Activated CD4-positive, alpha-beta T cell treated with anti-CD3 and anti-CD28 coated beads for 1 hour (primary cell): ENCODE results near the gene NAAA.
"Not testable (repeated sequence)": the region's sequence is repeated elsewhere in the genome, so short reads cannot be mapped to it uniquely, and the experiment has no call there.

Experiments
- DNase-seq: peaks from one replicate; pipeline ENCODE4 v3.0.0-alpha.2; 2020

Gene NAAA

DNA sequence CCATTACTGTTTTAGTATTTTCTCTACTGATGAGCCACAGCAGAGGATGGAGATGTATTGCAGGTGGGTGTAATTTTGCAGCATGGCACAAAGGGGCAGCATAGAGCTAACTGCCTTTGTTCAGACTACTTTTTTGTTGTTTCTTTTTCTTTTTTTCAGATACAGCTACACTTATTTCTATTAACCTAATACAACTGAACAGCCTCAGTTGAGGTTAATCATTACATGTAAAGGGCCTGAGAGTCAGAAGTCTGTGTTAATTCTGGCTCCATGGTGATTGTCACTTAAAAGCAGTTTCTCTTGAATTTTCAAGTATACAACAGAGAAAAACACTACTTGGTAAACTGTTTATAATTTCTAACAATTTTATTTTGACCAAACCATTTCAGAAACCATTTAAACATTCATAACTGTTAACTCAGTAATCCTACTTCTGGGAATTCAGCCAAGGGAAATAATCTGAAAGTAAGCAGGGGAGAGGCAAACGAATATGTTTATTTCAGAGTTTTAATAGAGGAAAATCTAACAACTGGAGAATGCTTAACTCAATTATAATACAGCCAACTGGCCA lies 24.6 kb downstream of the NAAA start:
- DNase-seq: no peak

DNA sequence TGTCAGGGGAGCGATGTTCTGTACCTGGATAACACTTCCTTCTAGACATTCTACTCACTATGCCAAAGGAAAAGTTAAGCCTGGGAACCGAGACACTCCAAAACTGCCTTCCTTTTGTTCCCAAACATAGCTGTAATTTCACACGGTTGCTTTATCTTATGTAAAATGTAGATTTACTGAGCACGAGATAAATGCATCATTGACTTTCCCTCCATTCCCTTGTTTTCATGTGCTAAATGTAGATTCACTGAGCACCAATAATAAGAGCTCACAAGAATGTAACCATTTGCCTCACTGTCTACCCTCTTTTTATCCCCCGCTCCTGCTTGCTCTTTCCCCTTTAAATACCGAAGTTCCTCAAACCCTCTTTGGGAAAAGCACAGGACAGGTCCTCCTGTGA lies 27.8 kb downstream of the NAAA start:
- no peak for DNase-seq

DNA sequence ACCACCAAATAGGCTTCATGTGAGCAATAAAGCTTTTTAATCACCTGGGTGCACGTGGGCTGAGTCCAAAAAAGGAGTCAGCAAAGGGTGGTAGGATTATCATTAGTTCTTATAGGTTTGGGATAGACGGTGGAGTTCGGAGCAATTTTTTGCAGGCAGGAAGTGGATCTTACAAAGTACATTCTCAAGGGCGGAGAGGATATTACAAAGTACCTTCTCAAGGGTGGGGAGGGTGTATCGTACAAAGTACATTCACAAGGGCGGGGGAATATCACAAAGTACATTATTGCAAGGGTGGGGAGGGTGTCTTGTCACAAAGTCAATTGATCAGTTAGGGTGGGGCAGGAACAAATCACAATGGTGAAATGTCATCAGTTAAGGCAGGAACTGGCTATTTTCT lies 30.0 kb downstream of the NAAA start:
- not testable (repeated sequence) for DNase-seq

DNA sequence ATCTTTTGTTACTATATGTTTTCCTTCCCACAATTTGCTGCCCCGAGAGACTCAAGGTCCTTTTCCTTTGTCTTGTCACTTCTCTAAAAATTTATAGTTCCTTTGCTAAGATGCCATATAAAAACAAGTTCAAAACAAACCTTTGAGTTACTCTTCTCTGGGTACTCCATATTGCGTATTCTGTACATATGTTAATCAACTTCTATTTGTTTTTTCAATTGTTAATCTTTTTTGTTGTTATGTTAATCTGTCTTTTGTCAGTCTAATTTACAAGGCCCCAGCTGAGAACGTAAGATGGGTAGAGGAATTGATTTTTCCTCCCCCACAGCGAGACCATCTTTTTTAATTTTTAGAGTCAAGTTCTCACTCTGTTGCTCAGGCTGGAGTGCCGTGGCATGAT lies 31.4 kb downstream of the NAAA start:
- no peak for DNase-seq

DNA sequence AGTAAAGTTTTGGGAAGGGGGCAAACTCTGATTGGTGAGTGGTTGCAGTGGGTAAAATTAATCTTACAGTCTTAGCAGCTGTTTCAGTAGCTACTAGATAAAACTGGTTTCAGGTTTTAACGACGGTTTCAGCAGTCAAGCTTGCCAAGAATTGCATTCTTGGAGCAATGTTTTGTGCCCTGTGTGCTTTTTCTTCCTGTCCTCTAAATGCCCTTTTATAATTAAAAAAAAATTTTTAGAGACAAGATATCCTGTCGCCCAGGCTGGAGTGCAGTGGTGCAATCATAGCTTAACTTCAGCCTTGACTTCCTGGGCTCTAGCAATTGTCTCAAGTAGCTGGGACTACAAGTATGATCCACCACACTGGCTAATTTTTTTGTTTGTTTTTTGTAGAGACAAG lies 32.3 kb downstream of the NAAA start:
- no peak for DNase-seq

DNA sequence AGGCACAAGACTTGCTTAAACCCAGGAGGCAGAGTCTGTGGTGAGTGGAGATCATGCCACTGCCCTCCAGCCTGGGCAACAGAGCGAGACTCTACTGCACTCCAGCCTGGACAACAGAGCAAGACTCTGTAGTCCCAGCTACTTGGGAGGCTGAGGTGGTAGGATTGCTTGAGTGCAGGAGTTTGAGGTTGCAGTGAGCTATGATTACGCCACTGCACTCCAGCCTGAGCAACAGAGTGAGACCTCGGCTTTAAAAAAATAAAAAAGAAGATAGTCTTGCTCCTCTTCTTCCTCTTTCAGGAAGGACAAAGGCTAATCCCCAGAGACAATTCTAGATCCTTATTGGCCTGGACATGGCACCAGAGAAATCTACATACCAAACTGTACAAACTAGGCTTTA lies 32.8 kb downstream of the NAAA start:
- no peak for DNase-seq

DNA sequence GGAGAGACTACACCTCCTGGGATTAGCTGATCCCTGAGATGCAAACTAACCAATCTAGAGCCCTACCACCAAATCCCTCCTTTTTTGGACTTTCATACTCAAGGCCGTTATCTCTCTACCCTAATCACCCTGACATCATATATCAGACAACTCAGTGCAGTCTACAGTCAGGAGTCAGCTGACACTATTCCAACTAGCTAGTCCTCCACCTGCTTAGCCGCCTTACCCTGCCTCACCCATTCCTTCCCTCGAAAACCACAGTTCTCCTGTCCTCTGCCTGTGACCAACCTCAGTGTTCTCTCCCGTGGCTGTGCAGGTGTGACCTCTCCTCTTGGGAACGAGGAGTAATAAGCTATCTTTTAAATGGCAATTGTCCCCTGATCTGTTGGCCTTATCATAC lies 36.7 kb downstream of the NAAA start:
- DNase-seq: no peak

DNA sequence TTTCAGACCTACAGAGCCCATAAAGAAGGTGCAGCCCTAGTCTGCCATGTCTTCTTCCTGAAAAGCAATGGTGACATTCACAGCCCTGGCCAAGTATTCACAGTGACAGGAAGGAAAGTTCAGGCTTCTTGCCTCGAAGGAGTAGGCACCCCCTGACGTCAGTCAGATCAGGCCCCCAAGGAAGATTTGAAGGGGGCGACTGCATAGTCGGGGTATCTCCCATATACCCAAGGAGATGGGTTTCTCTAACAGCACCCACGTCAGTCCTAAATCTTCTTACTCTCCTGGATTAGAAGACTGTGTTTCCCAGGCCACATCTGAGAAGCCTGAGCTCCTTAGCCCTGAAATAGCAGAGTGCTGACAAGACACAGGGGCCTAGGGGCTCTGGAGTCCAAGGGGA lies 38.5 kb downstream of the NAAA start, which contains the start of gene PPEF2:
PPEF2 (minus strand) TSS at position 101 of the 400 bp plus-strand sequence. CDS start 6,127 bp downstream, outside the sequence.
- no peak for DNase-seq

DNA sequence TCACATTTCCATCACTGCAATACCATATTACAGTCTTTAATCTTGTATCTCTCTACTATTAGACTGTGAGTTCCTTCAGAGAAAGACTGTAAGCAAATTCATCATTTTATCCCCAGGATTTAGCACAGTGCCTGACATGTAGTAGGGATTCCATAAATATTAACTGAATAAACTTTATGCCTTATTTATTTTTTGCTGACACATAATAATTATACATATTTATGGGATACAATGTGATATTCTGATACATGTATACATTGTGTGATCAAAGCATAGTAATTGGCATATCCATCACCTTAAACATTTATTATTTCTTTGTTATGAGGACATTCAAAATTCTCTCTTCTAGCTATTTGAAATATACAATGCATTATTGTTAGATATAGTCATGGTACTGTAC lies 42.3 kb downstream of the NAAA start:
- no peak for DNase-seq

DNA sequence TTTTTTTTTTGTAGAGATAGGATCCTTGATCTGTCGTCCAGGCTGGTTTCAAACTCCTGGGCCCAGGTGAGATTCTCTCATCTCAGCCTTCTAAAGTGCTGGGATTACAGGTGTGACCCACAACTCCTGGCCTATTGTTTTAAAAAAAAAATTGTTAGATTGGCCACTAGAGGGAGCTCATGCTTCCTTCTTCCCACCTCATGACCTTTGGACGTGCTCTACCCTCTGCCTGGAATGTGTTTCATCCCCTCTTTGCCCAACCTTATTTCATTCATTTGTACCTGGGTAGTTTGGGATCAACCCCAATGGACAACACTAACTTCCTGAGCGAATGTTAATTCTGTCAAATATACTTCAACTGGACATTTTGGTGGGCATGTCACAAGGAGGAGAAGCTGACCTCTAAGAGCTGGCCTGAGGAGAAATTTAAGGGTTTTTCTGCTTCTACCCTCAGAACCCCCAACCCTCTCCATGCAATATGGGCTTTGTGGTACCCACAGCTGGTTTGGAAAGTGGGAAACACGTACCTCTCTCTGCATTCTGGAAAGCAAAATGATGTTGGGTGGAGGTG lies 45.0 kb downstream of the NAAA start:
- no peak for DNase-seq

DNA sequence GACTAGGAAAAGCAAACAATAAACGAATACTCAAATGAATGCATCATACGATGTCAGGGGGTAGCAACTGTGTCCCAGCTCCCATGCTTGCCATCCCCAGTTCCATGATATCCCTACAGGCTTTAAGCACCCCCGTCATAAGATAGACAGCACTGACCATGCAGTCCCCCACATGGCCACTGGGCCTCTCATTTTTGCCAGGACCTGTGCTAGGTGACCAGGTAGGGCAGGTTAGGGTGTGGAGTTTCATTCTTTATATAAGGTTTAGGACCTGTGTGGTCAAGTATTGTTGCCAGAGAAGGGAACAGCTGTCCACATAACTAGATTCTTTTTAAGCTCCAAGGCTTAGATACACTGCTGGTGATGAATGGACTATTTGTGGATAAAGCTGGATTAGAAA lies 48.3 kb downstream of the NAAA start:
- no peak for DNase-seq

DNA sequence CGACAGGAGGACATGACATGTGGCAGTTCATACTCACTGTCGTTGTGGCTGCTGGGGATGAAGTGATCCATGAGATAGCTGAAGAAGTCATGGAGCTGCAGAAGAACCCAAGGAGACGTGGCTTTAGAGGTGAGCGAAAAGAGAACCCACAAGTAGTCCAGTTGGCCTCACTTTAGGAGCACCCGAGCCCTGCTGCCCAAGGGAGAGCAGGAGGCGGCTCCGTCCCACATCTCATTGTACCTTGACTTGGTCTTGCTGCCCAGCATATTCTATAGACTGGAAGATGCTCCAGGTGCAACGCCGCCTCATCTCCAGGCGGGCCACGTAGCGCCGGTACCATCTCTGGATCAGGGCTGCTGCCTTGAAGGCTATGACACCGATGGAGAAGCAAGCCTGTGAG lies 49.2 kb downstream of the NAAA start:
- DNase-seq: no peak

DNA sequence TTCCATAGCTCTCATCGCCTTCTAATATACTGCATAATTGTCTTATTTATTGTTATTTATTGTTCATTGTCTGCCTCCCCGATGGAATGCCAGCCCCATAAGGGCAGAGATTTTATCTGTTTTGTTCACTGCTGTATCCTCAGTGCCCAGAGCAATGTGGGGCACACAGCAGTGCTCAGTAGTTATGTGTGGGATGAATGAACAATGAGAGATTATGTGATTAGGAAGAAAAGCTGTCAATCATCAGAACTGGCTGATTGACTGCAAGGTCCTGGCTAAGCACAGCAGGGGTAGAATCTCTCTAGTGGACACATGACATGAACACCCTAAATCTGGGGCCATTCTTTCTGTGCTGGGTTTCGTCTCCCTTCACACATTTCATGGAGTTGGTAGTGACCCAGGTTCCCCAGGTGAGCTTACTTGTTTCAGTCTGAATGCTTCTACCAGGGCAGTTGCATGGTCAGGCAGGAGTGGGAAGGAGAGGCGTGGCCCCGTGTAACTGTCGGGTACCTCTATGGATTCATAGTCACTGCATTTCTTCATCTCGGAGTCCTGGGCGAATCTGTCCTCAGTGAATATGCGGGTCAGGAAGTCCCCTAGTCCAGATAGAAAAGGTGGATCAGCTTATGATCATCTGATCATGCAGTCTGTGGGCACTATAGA lies 51.1 kb downstream of the NAAA start:
- no peak for DNase-seq

DNA sequence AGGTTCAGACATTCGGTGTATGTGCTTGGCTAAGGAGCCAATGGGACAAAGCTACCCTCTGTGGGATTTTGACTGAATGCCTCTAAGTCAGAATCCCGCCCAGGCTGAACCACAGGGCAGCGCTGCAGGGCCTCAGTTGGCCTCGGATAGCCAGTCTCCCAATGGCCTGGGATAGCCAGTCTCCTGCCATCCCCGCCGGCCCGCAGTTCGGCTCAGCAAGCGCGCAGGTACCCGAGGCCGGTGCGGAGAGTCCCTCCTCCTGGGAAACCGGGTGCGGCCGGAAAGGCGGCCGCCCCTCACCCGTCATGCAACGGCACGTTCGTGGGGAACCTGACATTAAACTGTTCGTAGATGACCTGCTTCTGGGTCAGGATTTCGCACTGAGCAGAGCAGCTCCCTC lies 54.7 kb downstream of the NAAA start:
- DNase-seq: no peak

DNA sequence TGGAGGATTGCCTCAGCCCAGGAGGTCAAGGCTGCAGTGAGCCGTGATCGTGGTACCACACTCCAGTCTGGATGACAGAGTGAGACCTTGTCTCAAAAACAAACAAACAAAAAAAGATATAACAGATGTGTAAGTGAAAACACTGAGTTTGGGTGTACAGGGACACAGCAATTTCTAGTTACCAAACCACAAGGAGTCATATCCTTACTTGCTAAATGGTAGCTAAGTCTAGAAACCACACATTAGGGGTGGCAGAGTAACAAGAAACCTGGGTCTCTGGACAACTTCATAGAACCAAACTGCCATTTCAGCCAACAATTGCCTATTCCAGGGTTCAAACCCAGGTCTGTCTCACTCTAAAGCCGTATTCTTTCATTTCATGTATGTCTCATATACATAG lies 59.3 kb downstream of the NAAA start:
- no peak for DNase-seq

DNA sequence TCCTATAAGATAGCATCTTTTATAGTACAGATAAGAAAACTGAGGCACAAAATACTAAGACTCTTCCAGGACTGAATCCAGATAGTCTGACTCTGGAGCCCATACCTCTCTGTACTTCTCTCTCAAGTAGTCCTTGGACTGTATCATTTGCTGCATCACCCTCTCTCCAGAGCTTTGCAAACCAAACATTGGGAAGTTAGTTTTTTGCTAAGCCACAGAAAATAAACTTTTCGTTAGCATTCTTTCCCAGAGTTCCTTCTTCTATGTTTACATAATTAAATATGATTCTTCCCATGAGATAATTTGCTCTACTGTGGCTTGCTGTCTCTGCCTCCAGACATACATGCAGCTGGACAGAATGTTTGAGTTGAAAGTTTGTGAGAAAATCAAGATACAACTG lies 60.5 kb downstream of the NAAA start:
- DNase-seq: no peak

DNA sequence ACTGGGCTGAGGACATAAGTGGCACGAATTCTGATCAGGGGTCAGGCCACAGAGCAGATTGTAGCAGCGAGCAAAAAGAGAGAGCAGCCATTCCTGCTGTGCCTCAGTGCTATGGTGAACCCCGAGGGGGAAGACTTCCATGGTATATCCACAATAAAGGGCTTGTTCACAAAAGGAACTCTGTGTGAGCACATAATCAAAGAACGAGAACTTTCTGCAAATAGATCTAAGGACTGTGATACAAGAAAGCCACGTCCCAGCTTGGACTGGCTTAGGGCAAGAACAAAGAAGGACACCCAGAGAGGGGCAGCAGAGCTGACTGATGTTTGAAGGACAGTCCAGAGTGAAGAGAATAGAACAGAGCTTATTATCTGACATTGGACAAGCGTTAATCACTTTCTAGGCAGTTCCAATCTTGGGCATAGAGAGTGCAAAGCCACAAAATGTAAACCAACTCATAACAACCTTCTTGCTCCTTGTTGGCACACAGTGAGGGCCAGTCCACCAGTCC lies 62.5 kb downstream of the NAAA start:
- DNase-seq: no peak

DNA sequence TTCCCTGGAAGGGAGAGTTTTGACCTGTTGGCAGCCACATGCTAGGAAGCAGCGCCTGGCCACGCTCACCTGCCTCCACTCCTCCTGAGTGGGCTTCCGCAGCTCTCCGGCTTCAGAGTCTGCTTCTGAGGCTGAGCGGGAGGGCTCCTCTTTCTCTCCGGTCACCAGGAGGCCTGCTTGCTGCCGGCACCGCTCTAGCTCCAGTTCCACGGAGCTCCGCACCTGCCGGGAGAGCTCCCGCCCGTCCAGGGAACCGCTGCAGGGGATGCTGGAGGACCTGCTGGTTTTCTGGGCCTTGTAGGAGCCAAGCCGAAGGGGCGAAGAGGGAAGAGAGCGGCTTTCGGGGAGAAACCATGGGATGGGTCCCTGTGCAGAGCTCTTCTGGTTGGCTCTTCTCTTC lies 64.6 kb downstream of the NAAA start:
- DNase-seq: no peak

DNA sequence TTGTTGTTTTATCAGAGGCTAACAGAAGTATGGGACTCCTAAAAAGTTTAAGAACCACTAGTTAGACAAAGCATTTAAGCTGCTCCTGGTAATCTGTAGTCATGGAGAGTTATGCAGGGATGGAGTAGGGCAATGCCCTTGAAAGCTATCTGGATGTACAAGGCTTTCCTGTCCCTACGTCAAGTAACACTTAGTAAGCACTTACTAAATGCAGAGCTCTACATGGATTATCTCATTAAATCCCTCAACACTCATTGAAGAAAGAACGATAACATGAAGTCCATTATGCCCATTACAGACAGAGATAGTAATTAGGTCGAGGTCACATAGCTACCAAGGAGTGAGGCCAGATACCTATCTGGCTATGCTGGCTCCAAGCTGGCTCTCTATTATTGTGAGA lies 71.7 kb downstream of the NAAA start:
- no peak for DNase-seq

DNA sequence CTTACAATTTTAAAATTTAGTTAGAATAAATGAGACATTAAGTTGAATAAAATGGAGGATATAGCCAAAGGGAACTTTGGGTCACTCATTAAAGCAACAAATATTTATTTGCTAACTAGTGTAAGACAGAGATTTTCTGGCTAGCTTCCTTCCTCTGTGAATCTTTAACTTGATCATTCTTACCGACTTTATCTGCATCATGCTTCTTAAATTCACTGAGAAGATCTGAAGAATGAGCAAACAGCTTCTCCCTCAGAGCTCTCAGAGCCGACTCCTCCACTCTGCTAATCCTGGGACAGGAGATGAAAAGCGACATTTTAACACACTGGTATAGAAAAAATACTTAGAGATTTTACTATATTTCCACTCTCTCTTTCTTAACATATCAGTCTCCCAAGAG lies 73.7 kb downstream of the NAAA start:
- DNase-seq: no peak
